ENCODE results near the gene SMC3.
"Not testable (repeated sequence)": the region's sequence is repeated elsewhere in the genome, so short reads cannot be mapped to it uniquely, and the experiment has no call there.

The SMC3 gene

DNA sequence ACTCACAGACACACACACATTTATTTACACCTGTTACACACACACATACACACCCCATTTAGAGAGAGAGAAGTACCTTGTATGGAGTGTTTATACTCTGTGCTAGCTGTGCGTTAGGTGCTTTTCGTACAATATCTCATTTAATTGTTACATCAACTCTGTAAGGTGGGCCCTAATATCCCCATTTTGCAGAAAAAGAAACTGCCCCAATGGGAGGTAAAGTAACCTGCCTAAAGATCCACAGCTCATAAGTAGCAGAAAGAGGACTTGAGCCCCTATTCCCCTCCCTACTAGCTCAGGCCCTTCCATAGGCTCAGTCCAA is 52.9 kb downstream of the SMC3 start:
- no peak for DNase-seq (ENCODE audit: extremely low read depth in 1 of 2, low read depth in 1 of 2)

DNA sequence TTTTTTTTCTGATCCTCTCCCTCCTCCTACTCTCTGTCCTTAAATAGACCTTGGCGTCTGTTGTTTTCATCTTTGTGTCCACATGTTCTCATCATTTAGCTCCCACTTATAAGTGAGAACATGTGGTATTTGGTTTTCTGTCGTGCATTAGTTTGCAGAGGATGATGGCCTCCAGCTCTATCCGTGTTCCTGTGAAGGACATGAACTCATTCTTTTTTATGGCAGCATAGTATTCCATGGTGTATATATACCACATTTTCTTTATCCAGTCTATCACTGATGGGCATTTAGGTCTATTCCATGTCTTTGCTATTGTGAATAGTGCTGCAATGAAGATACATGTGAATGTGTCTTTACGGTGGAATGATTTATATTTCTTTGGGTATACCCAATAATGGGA is 55.8 kb downstream of the SMC3 start:
- DNase-seq (ENCODE audit: extremely low read depth in 1 of 2, low read depth in 1 of 2) = not testable (repeated sequence)

GRCh38 chr10:110625356-110625894 is 57.9 kb downstream of the SMC3 start:
- no peak for DNase-seq (ENCODE audit: extremely low read depth in 1 of 2, low read depth in 1 of 2)

DNA sequence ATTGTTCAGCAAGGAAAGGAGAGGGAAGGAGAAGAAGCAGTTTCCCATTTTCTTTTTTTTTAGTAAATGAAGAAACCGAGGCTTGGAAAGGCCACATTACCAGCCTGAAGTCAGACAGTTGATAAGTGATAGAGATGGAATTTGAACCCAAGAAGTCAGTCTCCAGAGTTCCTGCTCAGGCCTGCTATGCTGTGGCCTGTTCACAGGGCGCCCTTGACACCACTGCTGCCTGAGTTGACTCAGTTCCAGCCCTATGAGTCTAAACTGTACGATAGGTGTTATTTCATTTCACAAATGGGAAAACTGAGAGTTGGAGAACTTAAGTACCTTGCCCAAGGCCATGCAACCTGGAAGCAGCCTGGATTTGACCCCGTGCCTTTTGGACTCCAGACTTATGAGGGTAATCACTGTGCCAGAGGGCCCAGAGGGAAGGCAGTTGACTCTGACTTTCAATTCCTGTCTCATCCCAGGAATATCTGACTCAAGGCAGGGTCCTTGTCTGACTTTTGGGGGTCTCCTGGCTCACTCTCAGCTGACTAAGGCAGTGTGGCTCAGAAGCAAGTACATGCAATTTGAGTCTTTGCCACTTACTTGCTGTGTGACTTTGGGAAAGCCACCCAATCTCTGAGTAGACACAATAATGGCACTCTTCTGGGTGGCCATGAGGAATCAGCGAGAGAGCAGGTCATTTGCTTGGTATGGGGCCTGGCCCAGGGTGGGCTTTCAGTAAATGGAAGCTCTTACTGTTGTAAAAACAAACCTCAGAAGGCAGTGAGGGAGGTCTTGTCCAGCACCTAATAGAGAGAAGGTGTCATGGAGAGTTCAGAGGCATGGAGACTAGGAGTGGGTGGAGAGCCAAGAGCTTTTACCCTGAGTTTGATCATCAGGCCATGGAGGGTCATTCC is 58.7 kb downstream of the SMC3 start:
- no peak for DNase-seq (ENCODE audit: extremely low read depth in 1 of 2, low read depth in 1 of 2)

GRCh38 chr10:110628161-110628560 is 60.7 kb downstream of the SMC3 start:
- no peak for DNase-seq (ENCODE audit: extremely low read depth in 1 of 2, low read depth in 1 of 2)

DNA sequence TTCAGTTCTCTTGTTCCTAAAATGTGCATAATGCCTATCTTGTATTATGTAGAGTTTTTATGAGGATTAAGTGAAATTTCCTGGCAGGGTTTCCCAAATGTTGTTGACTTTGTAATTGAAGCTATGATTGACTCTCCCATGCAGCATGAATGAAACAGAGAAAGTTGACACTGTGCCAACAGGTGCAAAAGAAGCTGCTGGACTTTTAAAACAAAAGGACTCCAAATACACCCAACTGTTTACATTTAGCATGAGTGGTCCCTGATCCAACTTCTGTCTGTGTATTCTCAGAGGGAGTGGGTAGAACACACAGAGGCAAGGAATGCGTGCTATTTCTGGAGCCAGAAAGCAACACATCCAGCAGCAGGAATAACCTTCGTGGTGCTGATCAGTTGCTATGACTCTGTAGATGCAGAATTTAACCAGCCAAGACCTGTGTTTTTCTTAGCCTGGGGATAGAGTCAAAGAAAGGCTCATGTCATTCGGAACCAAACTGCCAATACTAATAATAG is 62.2 kb downstream of the SMC3 start:
- no peak for DNase-seq (ENCODE audit: extremely low read depth in 1 of 2, low read depth in 1 of 2)

DNA sequence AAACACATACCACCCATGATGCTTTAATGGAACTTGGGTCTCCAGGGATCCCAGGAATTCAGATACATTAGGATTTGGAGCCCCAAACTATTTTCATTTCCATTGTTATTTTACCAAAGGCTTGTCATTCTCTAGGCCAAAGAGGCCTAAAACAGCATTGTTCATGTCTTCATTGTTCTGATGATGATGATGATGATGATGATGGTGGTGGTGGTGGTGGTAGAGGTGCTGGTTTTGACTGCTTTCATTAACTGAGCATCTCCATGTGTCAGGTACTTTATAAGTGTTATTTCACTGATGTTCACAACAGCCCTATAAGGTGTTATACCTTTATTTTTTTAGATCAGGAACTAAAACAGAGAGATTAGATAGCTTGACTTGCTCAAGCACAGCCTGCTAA is 64.4 kb downstream of the SMC3 start:
- DNase-seq (ENCODE audit: extremely low read depth in 1 of 2, low read depth in 1 of 2) = no peak

DNA sequence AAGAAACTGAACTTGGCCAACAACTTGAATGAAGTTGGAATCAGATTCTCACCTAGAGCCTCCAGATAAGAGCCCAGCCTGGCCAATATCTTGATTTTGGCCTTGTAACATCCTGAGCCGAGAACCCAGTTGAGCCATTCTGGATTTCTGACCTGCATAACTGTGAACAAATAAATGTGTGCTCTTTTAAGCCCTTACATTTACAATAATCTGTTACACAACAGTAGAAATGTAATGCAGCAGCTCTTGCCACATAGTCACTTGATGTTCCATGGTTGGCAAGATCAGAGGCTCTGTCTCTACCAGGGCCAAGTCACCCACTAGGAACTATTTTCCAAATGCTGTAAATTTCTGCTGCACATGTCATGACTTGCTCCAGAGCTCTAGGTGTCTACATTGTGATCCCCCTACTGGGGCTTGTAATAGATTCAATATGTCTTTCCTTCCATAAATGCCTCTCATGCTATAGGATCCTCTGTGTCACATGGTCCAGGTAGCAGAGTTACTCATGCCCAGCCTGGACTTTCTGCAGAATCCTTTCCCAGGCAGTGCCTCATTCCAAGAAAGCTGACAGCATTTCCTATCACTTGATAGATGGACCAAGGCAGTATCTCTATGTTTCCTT is 65.2 kb downstream of the SMC3 start:
- DNase-seq (ENCODE audit: extremely low read depth in 1 of 2, low read depth in 1 of 2) = no peak

DNA sequence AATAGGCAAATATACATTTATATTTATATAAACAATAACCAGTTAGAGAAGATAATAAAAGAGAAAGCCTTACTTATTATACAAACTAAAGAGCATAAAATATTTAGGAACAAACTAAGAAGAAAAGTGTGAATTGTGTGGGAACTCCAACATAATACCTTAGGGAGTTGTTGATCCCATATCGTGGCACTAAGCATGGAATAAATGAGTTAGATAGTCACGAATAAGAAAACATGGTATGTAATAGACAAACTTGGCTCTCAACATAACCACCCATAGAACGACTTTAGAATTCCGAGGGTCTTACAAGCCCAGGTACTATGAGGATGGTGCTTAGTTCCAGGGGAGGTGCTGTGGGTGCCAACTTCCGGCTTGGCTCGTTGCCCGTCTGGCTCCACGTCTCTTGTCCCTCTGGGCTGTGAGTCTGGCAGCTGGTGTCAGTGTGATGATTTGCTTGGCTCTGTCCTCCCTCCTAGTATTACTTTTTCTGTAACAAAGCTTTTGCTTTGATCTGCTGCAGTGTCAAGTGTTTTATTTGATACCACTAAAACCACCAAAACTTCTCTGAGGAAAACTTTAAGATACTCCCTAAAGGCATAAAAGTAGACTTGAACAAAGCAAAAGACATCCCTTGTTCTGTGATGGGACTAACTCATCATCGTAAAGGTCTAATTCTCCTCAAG is 67.2 kb downstream of the SMC3 start:
- DNase-seq (ENCODE audit: extremely low read depth in 1 of 2, low read depth in 1 of 2) = no peak

GRCh38 chr10:110636572-110636931 is 69.1 kb downstream of the SMC3 start:
- no peak for DNase-seq (ENCODE audit: extremely low read depth in 1 of 2, low read depth in 1 of 2)

- no peak for DNase-seq (ENCODE audit: extremely low read depth in 1 of 2, low read depth in 1 of 2)
Observed at GRCh38 chr10:110636932-110637557, 69.5 kb downstream of the SMC3 start.

DNA sequence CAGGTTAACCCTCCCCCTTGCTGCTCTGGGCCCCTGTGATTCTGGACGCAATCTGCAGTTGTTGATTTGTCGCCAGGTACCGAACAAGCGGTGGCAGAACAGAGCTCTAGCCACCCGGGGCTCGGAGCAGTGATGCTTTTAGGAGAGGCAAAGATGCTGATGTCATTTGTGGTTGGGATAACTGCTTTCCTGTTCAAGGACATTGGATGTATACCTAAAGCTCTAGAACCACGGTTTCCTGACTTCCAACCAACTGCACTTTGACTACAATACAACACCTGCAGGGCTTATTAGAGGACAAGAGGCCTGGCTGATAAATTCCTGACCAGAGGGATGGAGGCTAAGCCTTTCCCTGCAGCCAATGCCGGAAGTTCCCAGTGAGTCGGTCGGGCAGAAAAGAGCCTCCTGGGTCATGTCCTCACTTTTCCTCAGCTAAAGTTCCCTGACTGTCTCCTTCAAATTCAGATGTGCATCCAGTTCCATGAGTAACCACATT is 70.1 kb downstream of the SMC3 start:
- no peak for DNase-seq (ENCODE audit: extremely low read depth in 1 of 2, low read depth in 1 of 2)

DNA sequence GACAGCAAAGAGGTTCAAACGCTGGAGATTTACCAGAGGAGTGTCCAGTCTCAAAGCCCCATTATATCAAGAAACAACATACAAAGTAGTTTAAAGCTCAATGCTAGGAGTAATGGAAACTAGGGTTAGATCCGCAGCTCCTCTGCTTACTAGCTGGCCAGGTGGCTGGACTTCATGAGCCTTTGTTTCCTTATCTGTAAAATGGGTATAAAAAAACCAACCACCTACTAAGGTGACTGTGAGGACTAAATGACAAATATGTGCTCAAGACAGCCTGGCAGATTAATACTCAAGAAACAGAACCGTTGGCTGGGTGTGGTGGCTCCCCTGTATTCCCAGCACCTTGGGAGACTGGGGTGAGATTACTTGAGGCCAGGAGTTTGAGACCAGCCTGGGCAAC is 70.8 kb downstream of the SMC3 start:
- DNase-seq (ENCODE audit: extremely low read depth in 1 of 2, low read depth in 1 of 2) = no peak

DNA sequence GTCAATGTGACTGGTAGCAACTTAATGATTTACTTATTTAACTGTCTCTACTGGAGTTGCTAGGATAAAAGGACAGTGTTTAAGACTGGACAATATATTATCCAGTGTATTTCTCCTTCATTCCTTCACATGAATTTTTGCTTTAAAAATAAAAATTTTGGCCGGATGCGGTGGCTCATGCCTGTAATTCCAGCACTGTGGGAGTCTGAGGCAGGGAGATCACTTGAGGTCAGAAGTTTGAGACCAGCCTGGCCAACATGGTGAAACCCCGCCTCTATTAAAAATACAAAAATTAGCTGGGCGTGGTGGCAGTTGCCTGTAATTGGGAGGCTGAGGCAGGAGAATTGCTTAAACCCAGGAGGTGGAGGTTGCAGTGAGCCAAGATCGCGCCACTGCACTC is 71.6 kb downstream of the SMC3 start:
- DNase-seq (ENCODE audit: extremely low read depth in 1 of 2, low read depth in 1 of 2) = not testable (repeated sequence)

DNA sequence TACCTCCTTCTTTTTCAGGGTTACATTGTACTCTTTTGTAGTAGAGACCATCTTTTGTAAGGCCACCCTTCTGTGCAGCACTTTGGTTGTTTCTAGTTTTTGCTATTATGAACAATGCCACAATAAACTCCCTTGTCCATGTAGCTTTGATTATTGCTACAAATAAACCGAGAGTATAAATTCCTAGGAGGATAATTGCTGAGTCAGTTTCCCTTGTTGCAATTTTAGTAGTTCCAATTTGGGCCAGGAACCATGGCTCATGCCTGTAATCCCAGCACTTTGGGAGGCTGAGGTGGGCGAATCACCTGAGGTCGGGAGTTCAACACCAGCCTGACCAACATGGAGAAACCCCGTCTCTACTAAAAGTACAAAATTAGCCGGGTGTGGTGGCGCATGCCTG is 72.4 kb downstream of the SMC3 start:
- DNase-seq (ENCODE audit: extremely low read depth in 1 of 2, low read depth in 1 of 2) = not testable (repeated sequence)

DNA sequence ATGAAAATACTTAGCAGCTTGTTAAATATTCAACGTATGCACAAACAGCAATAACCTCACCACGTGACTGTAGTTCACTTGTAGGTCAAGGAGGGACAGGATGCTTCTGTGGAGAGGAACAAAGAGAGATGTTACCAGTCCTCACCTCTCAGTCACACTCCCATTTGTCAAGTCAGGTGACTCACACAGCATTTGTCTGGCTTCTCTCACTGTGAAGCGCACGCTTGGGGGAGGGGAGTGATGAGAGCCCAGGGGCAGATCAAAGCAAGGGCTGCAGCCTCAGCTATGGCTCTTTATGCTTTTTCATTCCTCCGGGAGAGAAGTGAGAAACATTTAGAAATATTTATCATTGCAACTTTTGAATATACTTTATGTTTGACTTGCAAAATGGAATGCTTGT is 73.8 kb downstream of the SMC3 start:
- no peak for DNase-seq (ENCODE audit: extremely low read depth in 1 of 2, low read depth in 1 of 2)

DNA sequence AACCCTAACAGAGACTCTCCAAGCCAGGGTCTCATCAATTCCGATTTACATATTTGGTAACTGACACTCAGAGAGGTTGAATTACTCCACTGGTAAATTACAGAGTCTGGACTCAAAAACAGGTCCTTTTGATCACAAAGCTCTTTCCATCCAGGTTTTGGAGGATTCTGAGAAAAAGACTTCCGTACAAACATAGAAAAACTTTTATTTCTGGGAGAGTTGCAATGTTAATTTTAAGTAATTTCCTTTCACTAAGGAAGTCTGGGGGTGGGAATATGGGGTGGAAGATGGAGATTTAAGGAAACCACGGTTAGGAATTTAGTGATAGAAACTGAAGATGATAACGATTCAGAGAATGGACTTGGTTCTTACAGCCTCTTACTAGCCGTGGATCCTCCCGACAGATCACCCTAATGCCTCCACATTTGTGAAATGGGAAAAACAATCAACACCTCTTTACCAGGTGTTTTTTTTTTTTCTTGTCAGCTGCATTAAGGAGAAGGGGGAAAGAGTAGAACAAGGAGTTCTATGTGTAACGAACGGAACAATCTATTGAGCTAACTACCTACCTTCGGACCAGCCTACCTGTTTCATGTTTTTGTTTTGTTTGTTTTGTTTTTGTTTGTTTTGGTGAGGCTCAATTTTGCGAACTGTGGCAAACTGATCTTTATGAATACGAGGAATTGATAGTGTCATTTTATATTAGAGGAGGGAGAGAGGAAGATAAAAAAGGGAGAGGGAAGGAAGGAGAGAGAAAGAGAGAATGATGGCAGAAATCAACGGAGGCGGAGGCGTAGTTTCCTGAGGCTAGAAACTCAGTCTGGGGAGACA is 74.9 kb downstream of the SMC3 start:
- DNase-seq (ENCODE audit: extremely low read depth in 1 of 2, low read depth in 1 of 2) = no peak

GRCh38 chr10:110643035-110643652 is 75.6 kb downstream of the SMC3 start:
- DNase-seq (ENCODE audit: extremely low read depth in 1 of 2, low read depth in 1 of 2) = no peak
